ENCODE results near the gene TRPT1.

GRCh38 chr11:64220271-64220670, 5.7 kb downstream of the TRPT1 start:
- TF ChIP-seq POLR2AphosphoS5 (IDR thresholded peaks at IDR 0.05; ENCODE audit: low read depth) (no peak), CTCF (conservative IDR thresholded peaks at IDR 0.05; ENCODE audit: low read depth in 2 of 2) (no peak), CREB1 (CRISPR knock-in tag; IDR thresholded peaks at IDR 0.05; ENCODE audit: low read depth) (no peak), EZH2phosphoT487 (IDR thresholded peaks at IDR 0.05; ENCODE audit: unreplicated experiment) (no peak), ZNF114 (CRISPR knock-in tag; IDR thresholded peaks at IDR 0.05) (no peak), EZH2 (IDR thresholded peaks at IDR 0.05; ENCODE audit: low read depth, unreplicated experiment) (no peak)
